CD1c-positive myeloid dendritic cell (primary cell): ENCODE measurements around the gene ZNRF2.
A peak's percentile ranks its signal among the peaks of the same experiment; 100 is the strongest.
"Not testable (repeated sequence)": the region's sequence is repeated elsewhere in the genome, so short reads cannot be mapped to it uniquely, and the experiment has no call there.

ENCODE experiments used
- DNase-seq: peaks from one replicate; pipeline ENCODE4 v3.0.0-alpha.2; 2016; ENCODE audit errors: extremely low spot score

ZNRF2 gene

DNA sequence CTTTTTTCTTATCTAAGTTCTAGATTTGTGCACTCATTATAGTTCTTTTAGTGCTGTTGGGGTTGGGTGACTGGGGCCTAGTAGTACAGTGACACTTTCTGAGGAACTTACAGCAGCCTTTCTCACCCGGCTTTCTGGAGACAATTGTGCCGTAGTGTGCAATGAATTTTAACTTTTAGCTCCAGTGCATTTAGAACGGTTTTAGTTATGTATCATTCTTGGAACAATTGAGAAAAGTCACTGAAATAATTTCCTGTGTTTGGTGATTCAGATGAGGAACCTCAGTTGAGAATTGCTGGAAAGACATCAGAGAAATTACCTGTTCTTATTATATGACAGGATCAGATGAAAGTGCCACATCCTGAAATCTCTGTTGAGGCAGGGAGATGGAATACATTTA is 3.2 kb downstream of the ZNRF2 start:
- DNase-seq = peak; percentile 29

DNA sequence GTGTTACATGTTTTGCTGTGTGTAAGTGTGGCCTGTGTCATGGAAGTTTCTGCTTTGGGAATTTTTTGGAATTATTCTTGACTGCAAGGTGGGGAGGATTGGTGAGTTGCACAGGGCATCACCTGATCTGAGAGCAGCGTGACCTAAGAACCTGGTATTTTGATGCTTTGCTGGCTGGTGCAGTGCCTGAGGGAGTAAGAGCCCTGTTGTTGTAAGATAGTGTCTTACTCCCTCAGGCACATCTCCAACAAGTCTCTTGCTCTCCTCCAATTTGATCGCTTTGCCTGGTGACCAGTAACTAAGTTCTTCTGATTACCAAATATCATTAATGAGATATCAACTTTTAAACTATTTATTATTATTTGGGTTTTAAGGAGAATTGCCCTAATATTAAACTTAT is 5.2 kb downstream of the ZNRF2 start:
- not testable (repeated sequence) for DNase-seq

DNA sequence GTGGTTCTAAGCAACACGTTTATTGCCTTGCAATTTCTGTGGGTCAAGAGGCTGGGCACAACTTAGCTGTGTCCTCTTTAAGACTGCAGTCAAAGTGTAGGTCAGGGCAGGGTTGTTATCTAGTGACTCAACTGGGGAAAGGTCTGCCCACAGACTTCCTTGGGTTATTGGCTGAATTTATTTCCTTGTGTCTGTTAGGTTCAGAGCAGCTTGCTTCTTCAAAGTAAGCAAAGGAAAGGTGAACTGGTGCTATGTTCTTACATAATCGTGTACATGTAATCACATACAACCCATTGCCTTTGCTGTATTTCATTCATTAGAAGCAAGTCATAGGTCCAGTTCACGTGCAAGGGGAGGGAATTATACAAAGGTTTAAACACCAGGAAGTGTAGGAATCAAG is 5.9 kb downstream of the ZNRF2 start:
- DNase-seq = peak; percentile 62

DNA sequence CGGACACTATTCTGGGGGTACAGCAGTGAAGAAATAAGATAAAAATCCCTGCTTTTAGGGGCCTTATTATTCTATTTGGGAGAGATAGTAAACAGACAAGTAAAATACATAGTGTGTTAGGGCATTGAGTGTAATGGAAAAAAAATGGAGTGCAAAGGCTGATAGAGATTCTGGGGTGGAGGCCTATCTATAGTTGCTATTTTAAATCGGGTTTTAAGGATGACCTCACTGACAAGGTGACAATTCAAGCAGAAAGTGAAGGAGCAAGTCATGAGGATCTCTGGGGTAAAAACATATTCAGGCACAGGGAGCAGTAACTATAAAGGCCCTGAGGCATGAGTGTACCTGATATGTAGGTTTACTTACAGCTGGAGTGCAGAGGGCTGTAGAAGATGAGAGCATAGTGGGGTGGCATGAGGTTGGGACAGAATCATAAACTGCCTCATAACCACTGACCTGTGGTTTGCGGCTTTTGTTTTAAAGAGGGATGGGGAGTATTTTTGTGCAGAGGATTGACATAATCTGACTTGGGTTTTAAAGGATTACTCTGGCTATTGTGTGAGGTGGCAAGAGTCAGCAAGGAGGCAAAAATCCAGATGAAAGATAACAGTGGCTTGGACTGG is 8.1 kb downstream of the ZNRF2 start:
- not testable (repeated sequence) for DNase-seq

DNA sequence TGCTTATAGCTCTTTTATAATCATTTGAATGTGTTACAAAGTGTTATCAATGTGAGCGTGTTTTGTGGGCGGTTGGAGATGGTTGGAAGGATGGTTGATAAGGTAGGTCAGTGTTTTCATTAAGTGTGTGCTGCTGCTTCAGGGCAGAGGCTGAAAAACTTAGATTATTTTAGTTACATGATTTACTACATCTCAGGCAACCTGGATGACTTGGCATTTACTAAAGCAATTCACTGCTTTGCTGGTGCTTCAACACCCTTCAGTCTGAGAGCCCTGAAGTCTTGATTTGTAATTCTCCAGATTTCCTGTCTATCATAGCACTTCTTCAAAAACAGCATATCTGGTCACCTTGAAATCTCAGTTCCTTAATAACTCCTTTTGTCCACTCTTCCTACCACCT is 11.9 kb downstream of the ZNRF2 start:
- DNase-seq = peak; percentile 26

DNA sequence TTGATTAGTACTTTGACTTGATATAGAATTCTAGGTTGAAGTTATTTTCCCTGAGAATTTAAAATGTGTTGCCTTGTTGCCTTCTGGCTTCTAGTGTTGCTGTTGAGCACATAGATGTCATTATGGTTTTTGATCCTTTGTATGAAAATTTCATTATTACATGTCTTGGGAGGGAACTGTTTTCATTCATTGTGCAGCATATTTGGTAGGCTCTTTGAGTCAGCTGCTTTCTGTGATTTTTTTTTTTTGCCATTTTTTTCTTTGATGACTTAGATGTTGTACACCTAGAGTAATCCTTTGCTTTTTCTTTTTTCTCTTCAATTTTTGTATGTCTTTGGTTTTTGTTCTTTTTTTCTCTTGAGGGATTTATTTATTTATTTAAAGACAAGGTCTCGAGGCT is 13.1 kb downstream of the ZNRF2 start:
- DNase-seq = not testable (repeated sequence)

DNA sequence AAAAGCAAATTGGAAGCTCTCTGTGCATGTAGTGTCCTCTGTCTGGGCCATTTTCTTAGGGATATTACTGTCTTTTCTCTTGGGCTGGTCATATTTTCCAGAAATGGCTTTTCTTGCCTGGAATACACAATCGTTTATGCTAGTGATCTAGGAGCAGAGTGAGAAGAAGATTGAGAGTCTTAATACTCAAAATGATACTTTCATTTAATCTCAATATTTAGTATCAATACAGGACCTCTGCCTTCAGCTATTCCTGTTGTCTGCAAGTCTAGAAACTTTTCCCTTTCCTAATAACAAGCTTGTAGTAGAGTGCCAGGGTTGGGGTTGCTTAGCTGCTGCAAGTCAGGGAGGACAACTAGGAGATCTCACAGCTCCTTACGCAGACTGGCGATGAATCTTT is 14.0 kb downstream of the ZNRF2 start:
- not testable (repeated sequence) for DNase-seq

DNA sequence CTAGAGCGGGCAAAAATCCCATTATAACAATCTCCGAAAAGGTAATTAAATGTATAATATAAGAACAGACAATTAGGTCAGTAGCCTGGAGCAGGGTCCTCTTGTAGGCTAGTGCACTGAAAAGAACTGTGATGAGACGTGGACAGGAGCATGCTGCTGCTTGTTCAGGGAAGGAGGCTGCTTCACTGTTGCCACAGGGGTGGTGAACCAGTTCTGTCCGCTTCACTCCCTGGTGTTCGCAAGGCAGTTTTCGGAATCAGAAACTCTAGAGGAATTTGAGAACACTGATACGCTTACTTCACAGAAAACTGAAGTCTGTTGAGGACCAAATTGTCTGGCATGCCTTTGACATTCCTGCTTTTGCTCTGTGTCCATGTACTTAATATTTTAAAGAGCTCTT is 17.4 kb downstream of the ZNRF2 start:
- no peak for DNase-seq

DNA sequence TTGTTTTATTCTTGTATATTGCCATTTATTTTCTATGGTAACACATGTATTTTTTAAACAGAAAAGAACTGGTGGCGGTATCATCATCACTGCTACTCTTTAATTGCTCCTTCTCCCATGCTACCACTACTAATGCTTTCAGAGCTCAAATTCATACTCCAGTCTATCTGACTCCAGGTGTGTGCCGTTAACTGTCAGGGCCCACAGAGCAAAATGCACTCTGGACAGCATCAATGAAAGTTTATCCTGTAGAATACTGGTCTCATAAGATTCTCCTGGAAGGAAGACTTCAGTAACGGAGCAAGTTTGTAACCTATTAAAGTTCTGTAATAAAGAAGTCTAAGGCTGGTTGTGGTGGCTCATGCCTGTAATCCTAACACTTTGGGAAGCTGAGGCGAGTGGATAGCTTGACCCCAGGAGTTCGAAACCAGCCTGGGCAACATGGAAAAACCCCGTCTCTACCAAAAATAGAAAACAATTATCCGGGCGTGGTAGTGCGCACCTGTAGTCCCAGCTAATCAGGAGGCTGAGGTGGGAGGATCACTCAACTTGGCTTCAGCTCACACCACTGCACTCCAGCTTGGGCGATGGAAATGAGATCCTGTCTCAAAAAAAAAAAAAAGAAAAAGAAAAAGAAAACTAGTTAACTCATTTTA is 18.4 kb downstream of the ZNRF2 start:
- no peak for DNase-seq

DNA sequence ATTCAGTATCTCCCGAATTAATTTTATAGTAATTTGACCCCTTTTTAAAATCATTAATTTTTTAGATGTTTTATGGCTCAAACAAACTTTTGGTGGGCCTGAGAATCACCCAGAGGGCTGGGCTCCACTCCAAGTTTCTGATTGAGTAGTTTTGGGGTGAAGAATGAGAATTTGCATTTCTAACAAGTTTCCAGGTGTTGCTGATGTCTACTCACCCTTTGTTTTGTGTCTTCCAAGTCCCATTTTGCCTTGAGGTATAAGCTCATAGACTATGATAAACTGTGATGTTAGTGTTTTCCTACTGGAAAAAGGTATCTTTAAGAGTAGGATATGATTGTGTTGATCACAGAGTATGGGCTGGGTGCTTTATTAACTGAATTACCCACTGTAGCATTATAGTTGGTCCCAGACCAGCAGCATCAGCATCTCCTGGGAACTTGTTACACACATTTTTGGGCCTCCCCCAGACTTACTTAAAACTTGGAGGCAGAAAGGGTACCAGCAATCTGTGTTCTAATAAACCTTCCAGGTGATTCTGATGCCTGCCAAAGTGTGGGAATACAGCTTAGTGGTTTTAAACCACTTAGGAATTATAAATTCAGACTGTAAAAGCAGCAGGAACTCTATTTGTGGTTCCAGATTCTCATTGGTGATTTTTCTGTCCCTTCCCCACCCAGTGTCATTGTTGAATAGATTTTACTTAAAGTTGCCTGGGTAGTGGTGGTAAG is 19.1 kb downstream of the ZNRF2 start:
- DNase-seq = no peak

DNA sequence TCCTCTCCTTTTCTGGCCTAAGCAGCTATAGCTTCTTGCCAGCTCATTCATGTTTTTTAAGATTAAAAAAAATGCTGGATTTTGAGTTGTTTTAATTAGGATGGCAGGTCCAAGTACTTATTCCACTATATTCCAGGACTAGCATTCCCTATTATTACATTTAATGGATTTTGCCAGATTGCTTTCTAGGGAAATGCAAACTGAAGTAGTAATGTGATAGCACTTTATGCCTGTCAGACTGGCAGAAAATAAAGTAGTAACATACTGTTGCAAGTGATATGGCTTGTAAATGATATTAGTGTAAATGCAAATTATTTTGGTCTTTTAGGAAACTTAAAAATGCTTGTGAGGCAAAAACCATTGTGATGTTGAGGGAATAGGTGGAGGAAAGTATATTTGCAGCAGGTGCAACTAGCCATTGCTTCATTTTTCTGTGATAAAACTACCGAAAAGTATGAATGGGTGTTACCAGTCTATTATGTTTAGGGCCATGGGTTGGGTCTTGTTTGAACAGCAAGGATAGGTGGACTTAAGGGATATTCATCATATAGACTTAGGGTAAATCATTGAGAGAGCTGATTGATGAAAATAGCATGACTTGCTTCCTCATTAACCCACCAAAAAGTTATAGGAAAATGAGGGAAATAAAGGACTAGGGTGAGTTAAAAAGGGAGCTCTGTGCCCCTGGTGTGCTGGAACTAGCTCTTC is 19.9 kb downstream of the ZNRF2 start:
- DNase-seq = no peak

DNA sequence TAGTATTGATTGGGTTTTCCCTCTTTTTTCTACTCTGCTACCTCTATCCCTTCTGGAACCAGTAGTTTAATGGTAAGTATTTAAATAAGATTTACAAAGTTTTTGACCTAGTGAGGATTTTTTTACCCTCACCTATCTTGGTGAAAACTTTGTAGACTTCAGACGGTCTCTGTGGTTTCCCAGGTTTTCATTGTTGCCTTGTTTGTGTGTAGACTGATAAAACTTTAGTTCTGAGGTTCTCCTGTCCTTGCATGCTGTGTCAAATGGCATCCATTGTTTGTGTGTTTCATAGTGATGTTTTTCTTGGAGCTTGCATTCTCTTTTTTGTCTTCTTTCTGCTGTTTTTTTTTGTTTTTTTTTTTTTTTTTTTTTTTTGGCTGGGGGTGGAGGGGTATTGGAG is 22.6 kb downstream of the ZNRF2 start:
- no peak for DNase-seq

DNA sequence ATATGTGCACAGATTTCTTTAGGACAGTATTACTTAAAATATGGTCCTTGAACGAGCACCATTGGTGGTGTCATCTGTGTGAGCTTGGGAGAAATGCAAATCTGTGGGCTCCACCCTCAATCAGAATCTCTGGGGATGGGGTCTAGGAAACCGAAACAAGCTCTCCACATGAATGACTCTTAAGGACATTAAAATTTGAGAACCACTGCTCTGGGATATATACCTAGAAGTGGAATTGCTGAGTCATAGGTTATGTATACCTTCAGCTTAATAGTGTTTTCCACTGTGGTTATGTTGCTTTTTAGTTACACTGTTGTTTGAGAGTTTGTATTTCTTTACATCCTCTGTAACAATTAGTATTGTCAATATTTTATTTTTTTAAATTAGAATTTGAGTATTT is 24.0 kb downstream of the ZNRF2 start:
- peak; percentile 24 for DNase-seq

DNA sequence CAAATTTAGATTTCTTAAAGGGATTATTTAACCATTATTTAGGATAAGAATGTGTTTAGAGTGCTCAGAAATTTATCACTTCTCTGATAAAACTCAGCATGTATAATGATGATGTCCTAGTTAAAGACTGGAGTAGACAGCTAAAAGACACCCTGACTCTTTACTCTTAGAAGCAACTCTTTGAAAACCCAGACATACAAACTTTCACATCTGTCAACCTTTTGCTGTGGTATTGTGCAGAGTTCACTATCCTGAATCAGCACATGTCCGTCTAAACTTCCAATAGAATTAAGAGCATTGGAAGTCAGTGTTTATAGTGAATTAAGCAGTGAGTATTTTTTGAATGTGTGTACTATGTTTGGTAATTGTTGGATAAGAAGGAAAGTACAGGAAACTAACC is 24.9 kb downstream of the ZNRF2 start:
- DNase-seq = no peak

DNA sequence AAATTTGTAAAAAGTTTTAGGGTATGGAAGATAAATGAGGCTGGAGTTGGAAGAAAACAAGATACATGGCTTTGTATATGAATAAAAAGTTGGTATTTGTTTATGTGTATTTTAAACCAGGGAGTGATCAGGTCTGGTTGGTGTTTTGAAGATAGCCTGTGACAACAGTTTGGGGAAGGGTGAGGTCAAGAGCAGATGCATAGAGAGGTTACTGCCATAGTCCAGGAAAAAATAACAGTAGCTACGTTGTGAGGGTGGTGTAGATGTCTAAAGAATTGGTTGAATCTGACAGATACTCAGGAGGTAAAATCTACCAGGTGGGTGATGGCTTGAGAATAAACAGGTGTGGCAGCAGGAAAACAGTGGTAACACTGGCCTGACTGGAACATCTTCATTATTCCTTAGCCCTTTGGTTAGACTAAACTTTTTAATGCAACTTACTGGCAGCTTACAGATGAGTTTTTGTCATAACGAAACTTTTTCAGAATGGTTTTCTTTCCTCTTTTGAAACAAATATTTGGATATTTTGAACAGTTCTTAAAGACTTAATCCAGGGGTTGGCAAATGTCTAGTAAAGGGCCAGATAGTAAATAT is 25.5 kb downstream of the ZNRF2 start:
- peak; percentile 22 for DNase-seq

DNA sequence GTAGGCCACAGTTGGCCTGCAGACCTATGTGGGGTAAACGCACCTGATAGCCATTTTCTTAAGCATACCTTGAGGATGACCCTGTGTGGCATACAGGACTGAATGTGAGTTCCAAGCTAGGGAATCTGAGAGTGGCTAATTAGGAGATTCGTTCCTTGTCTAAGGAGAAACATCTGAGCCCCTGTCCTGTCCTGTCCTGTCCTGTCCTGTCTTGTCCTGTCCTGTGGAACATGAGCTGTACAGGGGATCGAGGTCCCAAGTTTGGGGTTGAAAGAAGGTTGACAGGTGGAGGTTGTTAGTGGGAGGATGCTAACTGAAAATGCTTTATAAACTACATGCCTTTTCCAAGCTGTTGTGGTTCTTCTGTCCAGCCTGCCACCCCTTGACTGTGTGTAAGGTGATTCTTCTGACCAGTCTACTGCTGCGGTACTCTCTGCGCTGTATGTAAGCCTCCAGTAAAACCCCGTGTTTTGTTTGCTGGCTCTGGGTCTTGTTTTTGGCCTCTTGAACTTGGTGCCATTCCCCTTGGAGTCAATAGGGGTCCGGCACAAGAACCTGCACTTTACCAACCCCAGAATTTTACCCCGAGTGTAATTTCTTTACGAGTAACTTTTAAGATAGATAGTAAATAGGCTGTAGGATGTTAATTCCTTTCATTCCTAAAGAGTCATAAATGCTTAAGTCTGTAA is 26.4 kb downstream of the ZNRF2 start:
- DNase-seq = no peak

DNA sequence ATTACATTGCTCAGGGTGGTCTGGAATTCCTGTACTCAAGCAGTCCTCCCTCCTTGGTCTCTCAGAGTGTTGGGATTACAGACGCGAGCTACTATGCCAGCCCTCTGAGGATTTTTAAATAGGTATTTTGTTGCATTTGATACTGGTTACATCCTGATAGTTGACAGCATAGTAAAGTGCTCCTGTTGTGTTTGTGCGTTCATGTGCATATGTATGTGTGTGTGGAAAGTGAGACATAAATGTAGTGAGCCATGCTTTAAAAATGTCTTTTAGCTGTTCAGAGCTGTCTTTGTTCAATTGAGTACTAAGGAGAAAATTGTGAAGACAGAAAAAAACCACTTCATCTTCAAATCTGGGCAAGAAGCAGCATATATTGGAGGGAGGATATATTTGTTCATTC is 27.8 kb downstream of the ZNRF2 start:
- no peak for DNase-seq

DNA sequence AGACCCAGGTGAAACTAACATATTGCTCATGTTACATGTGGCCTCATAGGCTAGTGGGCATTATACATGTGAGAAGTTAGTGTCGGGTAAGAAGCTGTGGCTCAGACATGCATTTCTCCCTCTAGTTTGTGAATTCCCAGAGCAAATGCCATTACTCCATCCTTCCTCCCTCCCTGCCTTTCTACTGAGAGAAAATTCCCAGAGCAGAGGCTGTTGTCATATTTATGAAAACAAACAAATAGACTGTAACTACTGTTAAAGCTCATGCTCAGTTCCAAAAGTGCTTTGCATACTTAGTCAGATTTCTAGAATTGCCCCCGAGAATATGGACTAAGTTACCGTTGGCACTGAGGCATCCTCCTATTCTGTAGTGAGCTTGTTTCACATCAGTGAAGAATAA is 29.0 kb downstream of the ZNRF2 start:
- no peak for DNase-seq

DNA sequence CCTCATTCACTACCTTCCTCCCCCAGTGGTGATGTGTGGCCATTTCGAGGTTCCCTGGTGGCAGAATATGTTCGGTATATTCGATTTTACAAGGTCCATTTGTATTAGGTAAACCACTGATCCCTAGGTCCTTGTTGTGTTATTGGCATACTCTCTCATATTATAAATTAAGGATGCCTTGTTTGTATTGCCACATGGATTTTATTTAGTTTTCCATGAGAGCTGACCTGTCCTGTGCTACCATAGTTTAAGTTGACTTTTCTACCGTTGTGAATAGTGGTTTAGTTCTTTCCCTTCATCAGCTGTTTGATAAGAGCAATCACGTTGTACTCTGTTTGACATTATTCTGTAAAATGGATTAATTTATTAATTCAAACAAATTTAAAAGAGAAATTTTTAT is 29.4 kb downstream of the ZNRF2 start:
- DNase-seq = no peak

DNA sequence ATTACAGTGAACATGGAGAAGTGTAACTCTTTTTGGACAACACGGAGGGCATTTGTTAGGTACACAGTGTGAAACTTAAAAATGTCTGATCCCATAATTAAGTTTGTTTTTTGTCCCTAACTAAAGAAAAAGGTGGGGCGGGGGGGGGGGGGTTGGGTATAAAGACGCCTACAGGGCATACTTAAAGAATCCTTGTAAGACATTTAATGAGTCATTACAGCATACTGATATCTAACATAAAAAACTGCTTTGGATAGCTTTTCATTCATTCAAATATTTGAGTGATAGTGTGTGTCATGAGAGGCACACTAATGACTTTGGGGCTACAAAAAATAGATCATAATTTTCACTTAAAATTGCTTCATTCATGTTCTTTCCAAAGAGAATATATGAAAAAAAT is 31.2 kb downstream of the ZNRF2 start:
- no peak for DNase-seq

DNA sequence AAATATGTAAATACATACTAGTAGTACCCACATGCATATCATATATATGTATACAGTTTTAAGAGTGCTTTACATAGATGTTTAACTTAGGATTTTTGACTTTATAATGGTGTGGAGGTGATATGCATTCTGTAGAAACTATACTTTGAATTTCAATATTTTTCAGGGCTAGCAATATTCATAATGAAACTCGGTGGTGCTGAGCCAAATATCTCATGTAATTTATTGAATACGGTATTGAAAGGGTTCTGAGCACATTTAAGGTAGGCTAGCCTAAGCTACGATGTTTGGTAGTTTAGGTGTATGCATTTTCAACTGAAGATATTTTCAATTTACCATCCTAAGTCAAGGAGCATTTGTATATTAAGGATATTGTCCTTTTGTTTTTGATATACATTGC is 36.0 kb downstream of the ZNRF2 start:
- DNase-seq = no peak
